ENCODE data around the gene GNPDA1.

Gene GNPDA1

DNA sequence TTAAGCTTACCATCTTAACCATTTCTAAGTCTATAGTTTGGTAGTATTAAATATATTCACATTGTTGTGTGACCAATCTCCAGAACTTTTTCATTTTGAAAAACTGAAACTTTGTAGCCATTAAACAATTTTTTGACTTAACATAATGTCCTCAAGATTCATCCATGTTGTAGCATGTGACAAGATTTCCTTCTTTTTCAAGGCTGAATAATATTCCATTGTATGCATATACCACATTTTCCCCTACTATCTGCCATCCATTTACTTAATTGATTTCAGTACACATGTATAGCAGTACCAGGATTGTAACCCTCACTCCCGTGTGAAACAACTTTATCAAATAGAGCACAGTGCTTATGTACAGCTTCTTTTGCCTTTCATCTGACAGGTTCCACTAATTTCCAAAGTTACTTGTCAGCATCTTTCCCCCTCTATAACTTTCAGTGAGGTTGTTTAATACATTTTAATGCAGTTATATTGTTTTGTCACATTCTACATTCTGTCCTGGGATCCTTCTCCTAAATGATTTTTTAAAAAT, 7.4 kb upstream of the GNPDA1 start:
- no peak for DNase-seq

DNA sequence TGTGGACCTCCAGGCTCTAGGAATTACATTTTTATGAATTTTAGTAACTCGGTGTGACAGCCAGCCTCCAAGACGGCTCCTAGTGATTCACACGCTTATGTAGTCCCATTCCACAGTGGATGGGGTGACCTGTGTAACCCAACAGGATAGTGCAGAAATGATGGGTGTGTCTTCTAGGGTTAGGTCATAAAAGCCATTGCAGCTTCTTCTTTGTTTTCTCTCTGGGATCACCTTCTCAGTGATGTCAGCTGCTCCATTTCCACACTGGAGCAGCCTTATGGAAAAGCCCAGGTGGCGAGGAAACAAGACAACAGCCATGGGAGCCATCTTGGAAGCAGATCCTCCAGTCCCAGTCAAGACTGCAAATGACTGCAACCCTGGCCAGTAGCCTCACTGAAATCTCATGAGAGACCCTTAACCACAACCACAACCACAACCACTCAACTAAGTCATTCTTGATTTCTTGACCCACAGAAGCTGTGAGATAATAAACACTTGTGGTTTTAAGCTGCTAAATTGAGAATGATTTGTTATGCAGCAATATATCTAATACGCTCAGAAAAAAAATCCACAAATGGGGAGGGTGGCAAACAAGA, 5.1 kb upstream of the GNPDA1 start:
- DNase-seq: no peak

DNA sequence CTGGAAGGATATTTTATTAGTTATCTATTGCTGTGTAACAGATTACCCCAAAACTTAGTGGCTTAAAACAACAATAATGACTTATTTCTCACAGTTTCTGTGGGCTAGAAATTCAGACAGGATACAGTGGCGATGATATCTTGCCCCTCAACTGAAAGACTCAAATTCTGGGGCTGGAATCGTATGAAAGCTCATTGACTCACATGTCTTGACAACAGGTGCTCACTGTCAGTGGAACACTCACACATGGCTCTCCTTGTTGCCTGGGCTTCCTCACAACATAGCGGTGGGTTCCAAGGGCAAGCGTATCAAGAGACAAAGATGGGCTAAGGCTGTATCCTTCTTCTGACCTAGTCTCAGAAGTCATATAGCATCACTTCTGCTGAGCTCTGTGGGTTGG, 3.7 kb upstream of the GNPDA1 start:
- DNase-seq: peak in 1 of 4 experiments; percentile 6

DNA sequence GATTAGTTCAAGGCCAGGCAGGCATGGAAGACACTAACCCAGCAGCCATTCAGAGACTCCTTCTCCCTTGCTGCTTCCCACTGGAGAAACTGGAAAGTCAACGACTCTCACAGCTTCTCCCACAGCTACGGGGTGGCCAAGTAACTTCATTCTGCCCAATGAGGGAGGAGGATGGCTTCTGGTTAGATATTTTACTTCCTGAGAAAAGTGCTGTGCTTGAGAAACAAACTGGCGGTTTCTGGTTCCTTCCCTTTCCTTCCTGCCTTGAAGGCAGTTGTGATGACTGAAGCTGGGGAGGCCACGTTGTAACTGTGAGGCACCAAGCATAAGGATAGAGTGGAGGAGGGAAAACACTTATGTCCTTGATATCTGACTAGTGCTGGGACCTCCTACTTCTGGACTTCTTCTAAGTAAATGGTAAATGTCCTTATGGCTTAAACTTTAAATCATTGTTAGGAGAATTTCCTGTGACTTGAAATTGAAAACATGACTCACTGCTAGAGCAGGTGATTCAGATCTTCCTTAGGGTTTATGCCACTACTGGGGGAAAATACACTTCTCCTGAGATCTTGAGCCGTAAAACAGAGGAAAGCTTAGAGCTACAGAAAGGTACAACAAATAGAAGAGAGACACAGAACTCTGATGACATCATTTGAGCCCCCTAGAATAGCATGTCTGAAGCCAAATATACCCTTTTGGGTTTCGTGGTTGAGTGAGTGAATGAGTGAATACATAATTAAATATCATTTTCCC, 3.1 kb upstream of the GNPDA1 start:
- DNase-seq: no peak

DNA sequence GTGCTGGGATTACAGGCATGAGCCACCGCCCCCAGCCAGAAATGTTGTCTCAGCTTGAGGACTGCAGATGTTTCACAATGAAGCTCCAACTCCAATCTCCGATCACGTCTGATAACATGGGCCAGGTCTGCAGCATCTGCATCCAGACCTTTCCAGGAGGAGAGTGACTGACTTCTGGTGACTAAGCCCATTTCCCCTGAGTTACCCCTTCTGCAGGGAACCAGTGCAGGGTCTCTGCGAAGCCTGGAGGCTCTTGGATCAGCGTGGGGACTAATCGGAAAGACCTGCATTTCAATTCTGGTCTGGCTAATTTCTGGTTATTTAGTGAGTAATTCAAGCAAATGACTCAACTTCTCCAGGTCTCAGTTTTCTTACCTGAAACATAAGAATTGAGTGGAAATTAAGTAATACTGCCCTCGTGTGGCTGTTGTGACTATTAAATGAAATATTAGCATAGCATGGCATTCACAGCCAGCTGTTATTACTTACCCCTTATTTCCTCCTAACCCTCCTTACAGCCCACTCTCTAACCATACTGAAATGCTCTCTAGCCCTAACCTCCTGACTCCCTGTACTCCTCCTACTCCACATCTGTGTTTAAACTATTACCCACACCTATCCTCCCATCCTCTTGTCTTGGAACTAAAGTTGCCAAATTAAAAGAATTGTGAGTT, 2.2 kb upstream of the GNPDA1 start:
- no peak for DNase-seq

DNA sequence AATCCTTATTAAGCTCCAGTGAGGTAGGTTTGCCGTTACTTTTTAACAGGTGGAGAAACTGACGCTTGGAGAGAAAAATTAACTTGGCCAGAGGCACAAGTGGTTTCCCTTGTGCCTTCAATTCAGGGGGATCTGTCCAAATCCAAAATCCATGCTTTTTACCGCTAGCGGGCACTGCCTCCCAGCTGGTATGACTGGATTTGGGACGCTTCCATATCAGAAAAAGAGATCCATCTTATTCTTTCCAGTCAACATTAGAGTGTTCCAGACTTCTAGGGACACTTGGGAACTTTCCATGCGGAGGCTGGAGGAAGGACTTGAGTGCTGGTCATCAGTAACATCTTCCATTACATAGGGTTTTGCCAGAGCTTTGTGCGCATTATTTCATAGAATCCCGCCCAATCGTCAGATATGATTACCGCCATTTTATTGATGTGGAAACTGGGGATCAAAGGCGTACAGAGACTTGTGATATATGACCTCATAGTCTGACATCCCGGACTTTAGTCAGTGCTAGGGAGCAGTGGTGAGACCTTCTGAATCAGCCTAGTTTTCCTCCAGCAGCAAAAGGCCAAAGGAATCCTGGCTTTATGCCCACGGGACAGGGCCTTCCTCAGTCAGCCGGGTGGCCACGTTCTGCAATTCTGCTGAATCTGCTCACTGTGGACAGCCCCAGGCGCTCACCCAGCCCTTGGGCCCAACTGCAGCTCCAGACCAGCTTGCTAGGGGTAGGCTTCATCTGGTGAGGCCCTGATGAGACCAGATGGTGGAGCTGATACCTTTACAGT, 1.1 kb upstream of the GNPDA1 start:
- no peak for DNase-seq

DNA sequence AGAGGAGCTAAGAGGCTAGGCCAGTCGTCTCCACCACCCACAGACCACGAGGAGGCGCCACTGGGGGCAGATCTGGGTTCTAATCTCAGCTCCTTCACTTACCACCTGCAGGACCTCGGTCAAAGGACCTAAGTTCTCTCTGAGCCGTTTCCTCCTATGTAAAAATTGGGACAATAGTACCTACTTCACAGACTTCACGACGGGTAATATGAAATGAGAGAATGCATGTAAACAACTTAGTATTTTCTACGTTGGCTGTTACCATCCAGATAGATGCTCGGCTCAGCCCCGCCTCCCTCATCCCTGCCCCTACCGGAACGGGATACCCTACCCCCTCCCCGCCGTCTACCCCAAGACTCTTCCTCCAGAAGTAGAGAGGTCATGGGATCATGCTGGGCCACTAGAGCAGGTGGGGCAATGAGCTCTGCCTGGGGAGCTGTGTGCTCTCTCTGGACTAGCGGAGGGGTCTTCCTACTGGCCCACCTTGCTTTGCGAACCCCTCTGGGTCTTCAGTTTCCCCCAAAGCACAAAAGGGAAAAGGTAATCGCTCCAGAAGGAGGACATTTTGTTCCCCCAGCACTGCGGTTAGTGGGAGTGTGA, 541 bp downstream of the GNPDA1 start:
- peak; percentile 11 to 25 (median 20) for DNase-seq

DNA sequence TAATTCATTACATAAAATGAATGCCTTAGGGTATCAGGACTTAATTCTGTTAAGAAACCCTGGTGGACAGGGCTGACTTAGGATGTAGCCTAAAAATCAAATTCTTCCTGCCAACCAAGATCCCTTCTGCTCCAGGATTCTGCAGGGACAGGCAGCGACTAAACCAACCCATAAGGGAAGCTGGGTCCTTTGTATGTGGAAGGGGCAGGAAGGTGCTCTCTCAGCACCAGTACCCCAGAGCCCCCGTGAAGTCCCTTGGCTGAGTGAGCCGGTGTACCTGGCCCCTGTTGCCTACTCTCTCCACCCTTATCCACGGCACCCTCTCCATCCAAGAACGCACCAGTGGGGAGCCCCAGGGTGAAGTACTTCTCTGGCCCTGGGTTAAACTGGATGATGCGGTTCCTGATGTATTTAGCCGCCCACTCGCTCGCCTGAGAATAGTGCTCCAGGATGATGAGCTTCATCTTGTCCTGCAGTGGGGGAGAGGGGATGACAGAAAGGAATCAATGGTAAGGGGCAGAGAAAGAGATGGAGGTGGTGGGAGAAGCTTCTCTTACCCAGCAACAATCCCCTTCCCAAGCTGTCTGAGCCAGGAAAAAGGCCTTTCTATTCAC, 1.1 kb downstream of the GNPDA1 start:
- no peak for DNase-seq

DNA sequence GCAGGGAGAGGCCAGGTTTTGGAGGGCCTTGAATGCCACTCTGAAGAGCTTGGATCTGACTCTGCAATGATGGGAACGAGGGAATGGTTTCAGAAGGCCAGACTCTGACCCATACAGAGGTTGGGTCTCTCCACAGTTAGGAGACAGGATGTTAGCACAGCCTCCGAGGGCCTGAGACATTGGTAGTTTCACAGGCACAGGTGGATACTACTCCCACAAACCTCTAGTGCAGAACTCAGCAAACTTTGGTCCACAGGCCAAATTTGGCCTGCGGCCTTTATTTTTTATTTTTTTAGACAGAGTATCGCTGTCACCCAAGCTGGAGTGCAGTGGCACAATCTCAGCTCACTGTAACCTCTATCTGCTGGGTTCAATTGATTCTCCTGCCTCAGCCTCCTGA, 2.9 kb downstream of the GNPDA1 start:
- DNase-seq: no peak

DNA sequence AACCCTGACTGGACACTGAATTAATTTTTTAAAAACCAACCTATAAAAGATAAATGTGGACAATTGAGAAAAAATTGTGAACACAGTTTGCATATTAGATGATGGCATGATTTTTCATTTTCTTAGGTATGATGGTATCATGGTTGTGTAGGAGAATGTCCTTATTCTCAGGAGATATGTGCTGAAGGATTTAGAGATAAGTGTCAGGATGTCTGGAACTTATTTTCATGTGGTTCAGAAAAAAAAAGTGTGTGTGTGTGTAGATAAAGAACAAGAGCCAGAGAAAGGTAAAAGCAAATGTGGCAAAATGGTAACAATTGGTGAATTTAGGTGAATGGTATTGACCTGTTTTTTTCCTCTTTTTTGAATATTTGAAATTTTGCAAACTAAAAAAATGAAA, 4.0 kb downstream of the GNPDA1 start:
- DNase-seq: no peak

DNA sequence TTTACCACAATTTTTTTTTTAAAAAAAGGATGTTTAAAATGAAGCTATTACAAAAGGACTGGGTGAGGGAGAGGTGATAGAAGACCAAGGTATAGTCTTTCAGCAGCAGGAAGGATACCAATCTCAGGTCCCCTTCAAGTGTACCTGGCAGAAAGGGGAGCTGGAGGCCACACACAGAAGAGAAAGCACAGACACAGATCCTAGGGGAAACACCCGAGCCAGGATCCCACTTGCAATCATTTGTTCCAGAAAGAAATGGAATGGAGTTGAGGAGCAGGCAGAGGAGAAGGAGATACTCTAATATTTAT, 5.6 kb downstream of the GNPDA1 start:
- no peak for DNase-seq

DNA sequence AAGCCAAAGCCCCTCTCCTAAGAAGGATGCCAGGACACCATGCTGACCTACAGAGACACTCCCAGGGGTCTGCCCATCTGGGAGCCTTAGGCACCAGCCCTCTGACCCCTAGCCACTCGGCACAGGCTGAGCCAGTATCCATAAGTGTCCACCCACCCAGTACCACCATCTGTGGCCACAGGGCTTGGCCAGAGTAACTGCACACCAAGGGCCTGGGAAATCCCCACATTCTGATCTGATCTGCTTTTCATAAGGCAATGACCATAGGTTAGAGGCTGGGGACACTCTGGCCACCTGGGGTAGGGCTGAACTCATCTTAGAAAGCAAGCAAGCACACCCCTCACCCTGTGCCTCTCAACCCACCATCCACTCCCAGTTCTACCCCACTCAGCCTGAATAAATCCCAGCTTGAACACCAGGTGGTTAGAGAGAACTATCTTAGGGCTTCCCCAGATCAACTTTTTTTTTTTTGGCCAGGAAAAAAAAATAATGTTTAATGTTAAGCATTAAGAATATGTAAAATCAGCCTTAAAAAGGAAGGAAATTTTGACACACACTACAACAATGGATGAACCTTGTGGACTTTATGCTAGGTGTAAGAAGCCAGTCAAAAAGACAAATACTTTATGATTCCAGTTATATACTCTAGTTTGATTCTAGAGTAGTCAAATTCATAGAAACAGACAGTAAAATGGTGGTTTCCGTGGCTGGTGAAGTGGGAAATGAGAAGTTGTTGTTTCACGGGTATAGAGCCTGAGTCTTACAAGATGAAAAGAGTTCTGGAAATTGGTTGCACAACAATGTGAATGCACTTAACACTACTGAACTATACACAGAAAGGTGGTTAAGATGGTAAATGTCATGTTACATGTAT, 6.2 kb downstream of the GNPDA1 start:
- no peak for DNase-seq

DNA sequence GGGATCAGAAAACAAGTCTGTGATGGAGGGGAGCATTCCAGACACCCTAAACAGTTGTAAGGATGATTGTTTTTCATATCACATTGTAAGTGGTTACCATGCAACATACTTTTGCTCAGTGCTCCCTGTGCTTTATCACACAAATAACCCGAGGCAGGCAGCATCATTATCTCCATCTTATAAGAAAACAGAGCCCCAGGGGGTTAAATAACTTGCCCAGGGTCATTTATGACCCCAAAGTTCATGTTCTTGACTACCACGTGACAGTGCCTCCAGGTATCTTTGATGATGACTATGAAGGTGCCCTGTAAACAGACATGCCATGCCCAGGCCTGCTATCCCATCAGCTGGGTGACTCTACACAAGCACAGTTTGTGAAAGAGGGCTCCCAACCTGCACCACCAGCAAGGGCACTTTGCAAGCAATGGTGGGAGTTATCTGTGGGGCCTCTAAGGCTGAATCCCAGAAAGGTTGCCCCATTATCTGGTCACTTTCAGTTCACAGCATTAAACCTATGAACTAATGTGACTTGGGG, 9.5 kb downstream of the GNPDA1 start:
- DNase-seq: no peak

DNA sequence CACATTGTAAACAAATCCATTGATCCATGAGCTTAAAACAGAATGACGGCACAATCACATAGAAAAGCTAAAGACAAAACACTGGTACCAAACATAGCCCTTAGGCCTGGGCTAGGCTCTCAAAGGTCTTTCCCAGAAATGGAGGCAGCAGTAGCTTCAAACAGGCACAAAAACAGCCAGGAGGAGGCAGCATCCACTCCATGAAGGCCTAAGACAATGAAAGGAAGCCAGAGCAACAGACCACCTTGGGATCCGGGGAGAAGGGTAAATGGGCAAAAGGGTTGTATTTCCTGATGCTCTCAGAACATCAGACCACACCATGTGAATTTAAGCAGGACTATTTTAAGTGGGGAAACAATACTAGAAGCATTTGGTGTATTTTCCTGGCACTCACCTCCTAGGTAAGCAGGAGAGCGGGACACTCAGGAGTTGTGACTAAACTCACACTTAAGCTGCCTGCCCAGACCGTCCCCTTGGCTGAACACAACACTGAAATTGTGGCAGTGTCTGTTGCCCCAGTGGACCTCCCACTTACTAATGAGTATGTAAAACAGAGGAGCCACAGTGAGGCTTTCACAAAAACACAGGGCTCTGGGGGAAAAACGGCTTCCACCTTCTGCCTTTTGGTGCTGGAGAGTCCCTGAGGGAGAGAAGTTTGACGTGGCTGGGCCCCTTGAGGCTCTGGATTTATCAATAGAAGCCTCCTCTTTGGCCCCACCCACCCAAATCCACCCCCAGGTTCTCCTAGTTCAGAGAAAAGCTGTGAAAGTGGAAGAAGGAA, 11.9 kb downstream of the GNPDA1 start:
- no peak for DNase-seq

DNA sequence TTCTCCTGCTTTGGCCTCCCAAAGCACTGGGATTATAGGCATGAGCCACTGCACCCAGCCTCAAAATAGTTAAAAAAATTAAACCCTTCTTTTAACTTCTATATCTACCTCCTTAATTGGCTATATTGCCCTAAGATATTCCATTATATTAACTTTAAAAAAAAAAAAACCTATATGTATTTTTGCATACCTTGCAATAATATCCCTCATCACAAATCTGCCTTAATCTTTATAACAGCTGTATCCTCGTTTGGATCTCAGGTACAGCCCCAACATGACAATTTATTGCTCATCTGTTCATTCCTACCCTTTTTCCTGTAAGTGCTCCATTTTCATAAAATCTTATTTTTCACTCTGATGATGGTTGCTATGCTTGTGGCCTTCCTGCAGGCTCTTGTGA, 12.7 kb downstream of the GNPDA1 start:
- DNase-seq: no peak

DNA sequence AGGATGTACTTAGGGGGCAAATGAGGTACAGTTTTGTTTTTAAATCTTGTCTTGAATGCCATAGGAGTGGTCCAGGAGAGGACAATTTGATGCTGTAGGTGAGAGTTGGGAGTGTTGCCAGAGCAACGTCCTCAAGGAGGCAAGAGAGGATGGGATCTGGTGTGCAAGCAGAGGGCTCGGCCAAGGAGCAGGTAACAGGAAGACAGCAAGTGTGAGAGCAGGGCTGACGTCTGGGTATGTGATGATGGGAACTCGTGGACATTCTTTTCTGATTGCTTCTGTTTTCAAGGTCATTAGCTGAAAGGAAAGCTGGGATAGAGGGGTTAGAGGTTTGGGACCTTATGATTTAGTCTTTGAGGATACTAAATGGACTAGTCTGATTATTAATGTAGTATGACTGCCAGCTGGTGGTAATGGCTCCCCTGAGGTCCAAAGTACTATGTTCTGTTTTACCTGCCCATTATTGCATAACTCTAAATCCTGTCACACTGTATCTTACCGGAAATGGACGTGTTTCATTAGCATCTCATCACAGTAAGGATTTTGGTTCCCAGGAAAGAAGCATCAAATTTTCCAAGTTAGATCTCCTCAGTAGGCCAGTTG, 15.4 kb downstream of the GNPDA1 start:
- DNase-seq: no peak

DNA sequence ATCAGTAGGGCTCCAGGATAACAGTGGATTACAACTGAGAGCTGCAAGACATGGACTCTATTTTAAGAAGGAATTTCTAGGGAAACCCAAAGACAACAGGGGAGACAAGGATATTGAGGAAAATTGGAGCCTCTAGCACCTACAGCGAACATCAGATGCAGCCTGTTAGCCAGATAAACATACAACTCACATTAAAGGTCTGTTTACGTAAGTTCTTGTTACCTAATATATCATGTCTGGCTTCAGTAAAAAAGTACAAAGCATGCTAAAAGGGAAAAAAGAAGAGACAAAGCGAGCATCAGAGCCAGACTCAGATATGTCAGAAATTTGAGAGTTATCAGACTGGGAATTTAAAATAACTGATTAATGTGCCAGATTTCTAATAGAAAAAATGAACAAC, 17.2 kb downstream of the GNPDA1 start:
- DNase-seq: no peak

DNA sequence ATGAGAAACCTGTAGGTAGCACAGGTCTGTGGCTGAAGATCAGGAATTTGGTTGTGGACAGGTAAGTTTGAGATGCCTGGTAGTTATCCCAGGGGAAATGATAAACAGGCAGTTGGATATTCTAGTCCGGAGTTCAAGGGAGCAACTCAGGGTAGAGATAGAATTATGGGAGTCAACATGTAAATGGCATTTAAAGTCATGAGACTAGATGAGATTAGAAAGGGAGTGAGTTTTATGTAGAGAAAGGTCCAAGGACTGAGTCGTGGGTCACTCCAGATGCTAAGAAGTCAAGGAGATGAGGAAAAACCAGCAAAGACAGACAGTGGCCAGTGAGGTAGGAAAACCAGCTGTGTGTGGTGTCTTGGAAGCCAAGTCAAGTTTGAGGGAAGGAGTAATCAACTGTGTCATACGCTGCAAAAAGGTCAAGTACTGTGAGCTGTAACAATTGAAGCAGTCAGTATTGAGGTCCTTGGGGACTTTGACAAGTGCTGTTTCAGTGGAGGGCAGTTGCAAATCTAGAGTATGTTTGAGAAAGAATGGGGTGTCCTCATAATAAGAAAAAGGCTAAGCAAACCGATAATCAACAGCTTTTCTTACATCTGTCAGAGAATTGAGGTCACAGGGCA, 18.2 kb downstream of the GNPDA1 start:
- DNase-seq: no peak

DNA sequence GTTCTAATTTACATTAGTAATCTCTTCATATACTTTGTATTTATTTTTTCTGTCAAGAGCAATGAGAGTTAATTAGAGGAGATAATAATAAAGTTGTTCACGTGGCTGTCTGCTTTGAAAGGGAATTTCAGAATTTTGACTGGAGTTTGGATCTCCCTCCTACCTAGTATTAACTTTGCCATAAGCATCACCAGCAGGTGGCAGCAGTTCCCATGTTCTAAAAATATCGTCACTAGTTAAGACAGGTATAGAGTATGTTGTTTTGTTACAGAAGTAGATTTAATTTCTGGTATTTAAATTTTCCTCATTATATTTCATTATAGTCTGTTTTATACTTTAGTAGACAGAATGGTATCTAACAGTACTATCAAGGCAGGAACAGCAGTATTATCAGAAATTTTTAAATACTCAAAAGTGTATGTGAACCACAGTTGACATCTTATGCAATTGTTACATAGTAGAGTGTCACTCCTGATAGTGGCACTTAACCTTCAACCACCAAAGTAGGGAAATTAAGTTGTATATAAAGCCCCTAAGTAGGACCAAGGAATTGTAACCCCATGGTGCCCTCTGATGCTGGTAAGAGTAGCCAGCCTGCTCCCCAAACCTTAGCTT, 20.4 kb downstream of the GNPDA1 start:
- peak; percentile 17 to 71 (median 69) for DNase-seq
